Cardiac septum (tissue), 1 donor: ENCODE measurements around the gene PGAM2. TPM values are rescaled to one million over a fixed set of nuclear protein-coding genes. Genes with fewer than 3 reads are reported as not detected.

Experiments used
- DNase-seq: peaks from one replicate; pipeline ENCODE4 v3.0.0-alpha.2; 2020; ENCODE audit warnings: low spot score
- intact Hi-C: fragments of 100-400 bp; cut with DNase I; formaldehyde crosslinking; loops from one replicate; pipeline ENCODE4 v1.14.0; 2022
- total RNA-seq: library from RNA; stranded (reverse); fragmentation: NEBNext Ultra II Directional; extraction: Animal tissue kit (Norgen Biotek cat#: 25700); gene quantifications from one replicate; pipeline ENCODE4 v1.2.1, GENCODE V29; 2021
- donor health status: DM: no; HTN: no; CAD: no.

PGAM2 gene
- total RNA-seq, 1 donor from 2014 or later = 322 TPM

- intact Hi-C loops = no loop called here
- peak; percentile 96 for DNase-seq
Measured at GRCh38 chr7:44073664-44074348, 8.4 kb upstream of the PGAM2 start.

DNA sequence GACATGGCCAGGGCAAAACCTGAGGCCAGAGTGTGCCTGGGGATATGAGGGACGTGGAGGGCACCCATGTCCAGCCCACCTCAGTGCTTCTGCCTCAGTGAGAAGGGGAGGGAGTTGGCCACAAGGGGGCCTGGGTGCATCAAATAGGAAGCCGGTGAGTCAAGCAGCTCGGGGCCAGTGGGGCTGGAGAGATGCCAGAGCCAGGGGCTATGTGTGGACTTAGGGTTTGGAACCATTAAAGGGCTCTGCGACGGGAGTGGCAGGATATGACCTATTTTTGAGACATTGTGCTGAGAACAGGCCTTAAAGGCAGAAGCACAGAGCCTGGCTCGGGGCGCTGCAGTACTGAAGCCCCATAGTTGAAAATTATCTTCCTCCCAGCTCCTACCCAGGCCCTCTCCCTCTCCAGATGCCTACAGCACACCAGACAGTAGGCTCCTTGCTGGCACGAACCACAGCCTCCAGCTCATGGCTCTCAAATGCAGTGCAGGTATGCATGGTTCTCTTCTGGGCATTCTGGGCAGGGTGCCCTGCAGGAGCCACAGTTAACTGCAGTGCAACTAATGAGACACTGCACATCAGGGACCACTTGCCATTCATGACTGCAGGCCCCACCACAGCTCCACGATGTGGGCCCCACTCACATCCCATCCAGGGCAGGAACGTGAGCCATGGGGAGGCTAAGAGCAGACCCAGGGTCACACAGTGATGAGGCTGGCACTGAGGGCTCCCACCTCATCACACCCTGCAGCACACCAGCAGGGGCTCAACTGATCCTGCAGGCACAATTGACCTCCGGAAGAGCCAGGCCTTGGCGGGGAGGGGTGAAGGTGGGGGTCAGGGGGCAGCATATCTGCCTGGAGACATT lies 7.2 kb upstream of the PGAM2 start:
- intact Hi-C loops = no loop called here

GRCh38 chr7:44071726-44072363 lies 6.5 kb upstream of the PGAM2 start:
- intact Hi-C loops = no loop called here
- no peak for DNase-seq

More for the DNA sequence above, 7.2 kb upstream of the PGAM2 start:
- DNase-seq = peak; percentile 92

- no peak for DNase-seq
- intact Hi-C loops = no loop called here
Measured at GRCh38 chr7:44068054-44068453, 2.7 kb upstream of the PGAM2 start.

- peak; percentile 67 for DNase-seq
- intact Hi-C loops = no loop called here
Measured at GRCh38 chr7:44067064-44067951, 1.9 kb upstream of the PGAM2 start.

DNA sequence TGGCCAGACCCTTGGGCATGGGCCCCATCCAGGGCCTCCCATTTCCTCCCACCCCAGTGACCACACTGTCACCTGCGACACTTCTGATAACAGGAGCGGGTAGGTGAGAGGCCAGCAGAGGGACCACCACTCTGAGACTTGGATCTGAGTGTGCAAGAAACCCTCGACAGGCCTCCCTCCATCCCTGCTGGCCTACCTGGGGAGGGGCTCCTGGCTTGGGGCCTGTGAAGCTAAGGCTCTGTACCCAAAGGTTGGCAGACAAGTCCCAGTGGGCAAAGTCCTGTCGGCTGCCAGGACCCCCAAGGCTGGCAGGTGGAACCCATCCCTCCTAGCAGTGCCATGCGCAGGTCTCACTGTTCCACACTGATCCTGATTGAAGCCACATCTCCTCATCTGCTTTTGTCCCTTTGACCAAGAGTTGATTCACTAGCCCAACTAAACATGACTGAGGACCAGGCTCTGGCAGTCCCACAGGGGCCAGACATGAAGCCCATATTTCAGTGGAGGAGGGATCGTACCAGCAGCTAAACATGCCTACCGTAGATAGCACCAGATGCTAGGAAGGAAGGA lies 1.2 kb upstream of the PGAM2 start:
- intact Hi-C loops = no loop called here
- peak; percentile 69 for DNase-seq

DNA sequence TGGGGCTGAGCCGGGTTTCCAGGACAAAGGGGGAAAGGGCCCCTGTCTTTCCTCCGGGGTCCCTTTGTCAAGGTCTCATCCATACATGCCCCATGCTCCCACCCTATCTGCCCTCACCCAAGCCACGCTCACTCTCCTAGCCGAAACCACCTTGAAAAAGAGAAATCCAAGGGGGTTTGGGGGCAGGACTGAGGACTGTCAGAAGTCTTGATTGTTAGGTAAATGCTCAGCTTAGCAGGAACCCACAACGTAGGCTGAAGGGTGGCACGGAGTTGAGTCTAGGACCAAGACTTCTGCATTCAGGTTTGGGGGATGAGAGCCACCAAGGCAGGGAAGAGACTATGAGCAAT lies 719 bp upstream of the PGAM2 start:
- intact Hi-C loops = no loop called here
- DNase-seq = no peak

DNA sequence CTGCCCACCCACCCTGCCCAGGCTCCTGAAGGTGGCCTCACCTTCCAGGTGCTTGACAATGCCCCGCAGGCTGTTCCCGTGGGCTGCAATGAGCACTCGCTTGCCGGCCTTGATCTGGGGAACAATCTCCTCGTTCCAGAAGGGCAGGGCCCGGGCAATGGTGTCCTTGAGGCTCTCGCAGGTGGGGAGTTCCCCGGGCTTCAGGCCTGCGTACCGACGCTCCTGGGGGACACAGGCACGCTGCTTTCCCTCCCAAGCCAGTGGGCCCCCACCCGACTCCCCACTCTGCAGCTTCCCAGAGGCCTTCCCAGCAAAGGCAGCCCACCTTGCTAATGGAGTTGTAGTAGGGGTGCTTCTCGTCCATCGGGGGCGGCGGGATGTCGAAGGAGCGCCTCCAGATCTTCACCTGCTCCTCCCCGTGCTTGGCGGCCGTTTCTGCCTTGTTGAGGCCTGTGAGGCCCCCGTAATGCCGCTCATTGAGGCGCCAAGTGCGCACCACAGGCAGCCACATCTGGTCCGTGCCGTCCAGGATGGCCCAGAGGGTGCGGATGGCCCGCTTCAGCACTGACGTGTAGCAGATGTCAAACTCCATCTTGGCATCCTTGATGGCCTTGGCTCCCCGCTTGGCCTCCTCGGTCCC lies 456 bp downstream of the PGAM2 start:
- intact Hi-C loops = no loop called here
- peak; percentile 71 for DNase-seq

GRCh38 chr7:44063894-44064651 lies 1.3 kb downstream of the PGAM2 start:
- peak; percentile 74 for DNase-seq

DNA sequence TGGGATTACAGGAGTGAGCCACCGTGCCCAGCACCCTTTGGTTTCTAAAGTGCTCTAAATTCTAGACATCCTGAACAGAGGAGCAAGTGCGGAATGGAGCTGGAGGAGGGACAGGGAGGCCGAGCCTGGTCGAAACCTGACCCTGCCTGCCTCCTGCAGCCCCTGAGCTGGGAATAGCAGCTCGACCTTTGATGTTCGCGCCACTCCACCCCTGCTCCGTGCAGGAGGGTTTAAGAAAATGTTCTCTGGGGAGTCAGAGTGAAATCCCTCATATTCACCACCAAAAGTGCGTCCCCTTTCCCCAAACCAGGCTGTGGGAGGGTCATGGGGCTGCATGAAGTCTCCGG lies 1.8 kb downstream of the PGAM2 start:
- DNase-seq = no peak
- intact Hi-C loops = no loop called here

More at GRCh38 chr7:44063894-44064651, 1.3 kb downstream of the PGAM2 start:
- intact Hi-C loops = no loop called here

- intact Hi-C loops = no loop called here
Measured at GRCh38 chr7:44062903-44063295, 2.5 kb downstream of the PGAM2 start.

GRCh38 chr7:44062180-44062902 lies 3.0 kb downstream of the PGAM2 start:
- intact Hi-C loops = no loop called here
- DNase-seq = peak; percentile 63

More at GRCh38 chr7:44062903-44063295, 2.5 kb downstream of the PGAM2 start:
- peak; percentile 70 for DNase-seq

- DNase-seq = peak; percentile 49
- intact Hi-C loops = no loop called here
Measured at GRCh38 chr7:44061645-44062179, 3.7 kb downstream of the PGAM2 start.

DNA sequence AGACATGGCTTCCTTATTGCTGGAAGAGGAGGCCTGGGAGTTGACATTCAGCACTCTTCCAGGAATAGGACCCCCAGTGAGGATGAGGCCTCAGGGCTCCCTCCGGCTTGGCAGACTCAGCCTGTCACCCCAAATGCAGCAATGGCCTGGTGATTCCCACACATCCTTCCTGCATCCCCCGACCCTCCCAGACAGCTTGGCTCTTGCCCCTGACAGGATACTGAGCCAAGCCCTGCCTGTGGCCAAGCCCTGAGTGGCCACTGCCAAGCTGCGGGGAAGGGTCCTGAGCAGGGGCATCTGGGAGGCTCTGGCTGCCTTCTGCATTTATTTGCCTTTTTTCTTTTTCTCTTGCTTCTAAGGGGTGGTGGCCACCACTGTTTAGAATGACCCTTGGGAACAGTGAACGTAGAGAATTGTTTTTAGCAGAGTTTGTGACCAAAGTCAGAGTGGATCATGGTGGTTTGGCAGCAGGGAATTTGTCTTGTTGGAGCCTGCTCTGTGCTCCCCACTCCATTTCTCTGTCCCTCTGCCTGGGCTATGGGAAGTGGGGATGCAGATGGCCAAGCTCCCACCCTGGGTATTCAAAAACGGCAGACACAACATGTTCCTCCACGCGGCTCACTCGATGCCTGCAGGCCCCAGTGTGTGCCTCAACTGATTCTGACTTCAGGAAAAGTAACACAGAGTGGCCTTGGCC lies 4.3 kb downstream of the PGAM2 start:
- peak; percentile 27 for DNase-seq
- intact Hi-C loops = no loop called here

GRCh38 chr7:44060091-44060947 lies 5.0 kb downstream of the PGAM2 start:
- intact Hi-C loops = no loop called here
- peak; percentile 27 for DNase-seq
